ENCODE results near the gene EXOC3. TPM values are rescaled to one million over a fixed set of nuclear protein-coding genes. Genes with fewer than 3 reads are reported as not detected.

EXOC3 gene
- total RNA-seq, 1 donor from 2014 or later, result 43.3 TPM

GRCh38 chr5:478982-479535 is 36.1 kb downstream of the EXOC3 start:
- peaks cover 4% of the 10 kb centered on the region for H3K4me1 Mint-ChIP-seq (ENCODE audit: low read depth)
- H3K4me3 Mint-ChIP-seq (ENCODE audit: unreplicated experiment), result no peak overlapping the region
- TF ChIP-seq CTCF (IDR thresholded peaks at IDR 0.05), result no peak
- no peaks in the 10 kb centered on the region for H3K9me3 Mint-ChIP-seq (ENCODE audit: low read depth)
- H3K27me3 Mint-ChIP-seq (ENCODE audit: low read depth), result no peaks in the 10 kb centered on the region
- no peak for DNase-seq (ENCODE audit: low spot score)
- H3K36me3 Mint-ChIP-seq (ENCODE audit: low read depth), result no peaks in the 10 kb centered on the region
- no peak overlapping the region for H3K27ac Mint-ChIP-seq (ENCODE audit: unreplicated experiment)

DNA sequence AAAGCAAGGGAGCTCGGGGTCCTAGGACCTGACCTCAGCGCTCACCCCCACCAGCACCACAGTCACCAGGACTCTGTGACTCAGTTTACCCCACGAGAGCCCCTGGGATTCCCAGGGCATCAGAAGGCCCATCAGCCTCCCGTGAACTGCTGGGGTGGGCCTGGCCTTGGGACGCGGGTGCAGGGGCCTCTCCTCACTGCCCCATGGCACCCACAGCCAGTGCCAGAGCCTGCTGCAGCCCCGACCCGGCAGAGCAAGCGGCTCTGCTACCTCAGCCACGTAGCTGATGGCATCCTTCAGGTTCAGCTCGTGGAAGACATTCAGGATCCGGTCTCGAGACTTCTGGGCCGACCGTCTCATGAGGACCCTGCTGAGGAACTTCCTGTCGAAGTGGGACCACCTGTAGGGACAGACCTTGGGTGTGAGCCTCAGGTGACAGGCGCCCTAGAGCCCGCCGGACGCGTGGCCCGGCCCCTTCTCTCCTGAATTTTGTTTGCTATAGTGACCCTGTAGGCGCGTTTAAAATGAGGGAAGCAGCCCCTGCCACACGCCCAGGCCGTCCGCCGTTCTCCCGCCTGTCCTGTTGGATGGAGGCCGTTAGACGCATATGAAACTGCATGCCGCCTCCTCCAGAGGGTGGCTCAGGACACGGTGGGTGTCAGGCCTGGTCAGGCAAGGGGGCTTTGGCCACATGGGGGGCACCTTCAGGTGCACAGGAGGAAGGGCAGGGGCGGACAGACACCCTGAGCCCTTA is 36.8 kb downstream of the EXOC3 start:
- DNase-seq (ENCODE audit: low spot score), result no peak
- no peaks in the 10 kb centered on the region for H3K36me3 Mint-ChIP-seq (ENCODE audit: low read depth)
- no peak overlapping the region for H3K27ac Mint-ChIP-seq (ENCODE audit: unreplicated experiment)
- TF ChIP-seq CTCF (IDR thresholded peaks at IDR 0.05), result no peak
- H3K4me3 Mint-ChIP-seq (ENCODE audit: unreplicated experiment), result no peak overlapping the region
- H3K27me3 Mint-ChIP-seq (ENCODE audit: low read depth), result no peaks in the 10 kb centered on the region
- H3K4me1 Mint-ChIP-seq (ENCODE audit: low read depth), result peaks cover 2% of the 10 kb centered on the region
- no peaks in the 10 kb centered on the region for H3K9me3 Mint-ChIP-seq (ENCODE audit: low read depth)

DNA sequence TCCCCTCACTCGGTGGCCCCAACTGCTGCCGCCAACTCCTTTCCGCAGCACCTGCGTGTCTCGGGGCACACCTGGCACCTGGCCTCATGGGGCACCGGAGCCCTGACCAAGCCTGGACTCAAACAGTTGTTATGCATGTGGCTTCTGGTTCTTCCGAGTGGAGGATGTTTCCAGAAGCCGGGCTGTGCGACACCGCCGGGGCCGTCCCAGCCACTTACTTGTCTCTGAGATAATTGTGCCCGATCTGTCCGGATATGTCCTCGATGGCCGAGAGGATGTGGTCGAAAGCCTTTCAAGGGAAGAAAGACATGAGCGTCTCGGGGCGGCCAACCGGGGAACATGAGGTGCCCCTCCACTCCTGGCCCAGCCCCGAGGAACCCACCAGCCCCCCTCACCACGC is 38.4 kb downstream of the EXOC3 start:
- H3K27me3 Mint-ChIP-seq (ENCODE audit: low read depth), result no peaks in the 10 kb centered on the region
- no peak for TF ChIP-seq CTCF (IDR thresholded peaks at IDR 0.05)
- no peaks in the 10 kb centered on the region for H3K4me1 Mint-ChIP-seq (ENCODE audit: low read depth)
- no peak overlapping the region for H3K27ac Mint-ChIP-seq (ENCODE audit: unreplicated experiment)
- DNase-seq (ENCODE audit: low spot score), result no peak
- no peak overlapping the region for H3K4me3 Mint-ChIP-seq (ENCODE audit: unreplicated experiment)
- no peaks in the 10 kb centered on the region for H3K9me3 Mint-ChIP-seq (ENCODE audit: low read depth)
- H3K36me3 Mint-ChIP-seq (ENCODE audit: low read depth), result no peaks in the 10 kb centered on the region

DNA sequence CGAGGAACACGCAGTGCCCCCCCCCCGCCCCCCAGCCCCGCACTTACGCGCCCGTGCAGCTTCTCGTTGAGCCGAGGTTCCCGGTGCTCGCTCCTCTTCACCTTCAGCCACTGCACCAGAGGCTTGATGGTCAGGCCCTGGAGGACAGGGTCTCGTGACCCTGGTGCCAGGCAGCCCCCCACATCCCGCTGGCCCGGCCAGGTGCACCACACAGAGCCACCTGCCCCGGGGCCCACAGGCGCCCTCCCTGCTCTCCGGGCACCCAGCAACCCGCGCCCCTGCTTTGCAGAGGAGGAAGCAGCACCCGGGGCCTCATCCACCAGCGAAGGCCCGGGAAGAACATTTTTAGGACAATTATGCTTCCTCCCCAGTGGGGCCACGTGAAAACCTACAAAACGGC is 39.0 kb downstream of the EXOC3 start:
- TF ChIP-seq CTCF (IDR thresholded peaks at IDR 0.05), result no peak
- Mint-ChIP-seq H3K27ac (ENCODE audit: unreplicated experiment) (no peak overlapping the region), H3K36me3 (ENCODE audit: low read depth) (no peaks in the 10 kb centered on the region), H3K9me3 (ENCODE audit: low read depth) (no peaks in the 10 kb centered on the region), H3K4me3 (ENCODE audit: unreplicated experiment) (no peak overlapping the region), H3K27me3 (ENCODE audit: low read depth) (no peaks in the 10 kb centered on the region), H3K4me1 (ENCODE audit: low read depth) (no peaks in the 10 kb centered on the region)
- DNase-seq (ENCODE audit: low spot score), result no peak

DNA sequence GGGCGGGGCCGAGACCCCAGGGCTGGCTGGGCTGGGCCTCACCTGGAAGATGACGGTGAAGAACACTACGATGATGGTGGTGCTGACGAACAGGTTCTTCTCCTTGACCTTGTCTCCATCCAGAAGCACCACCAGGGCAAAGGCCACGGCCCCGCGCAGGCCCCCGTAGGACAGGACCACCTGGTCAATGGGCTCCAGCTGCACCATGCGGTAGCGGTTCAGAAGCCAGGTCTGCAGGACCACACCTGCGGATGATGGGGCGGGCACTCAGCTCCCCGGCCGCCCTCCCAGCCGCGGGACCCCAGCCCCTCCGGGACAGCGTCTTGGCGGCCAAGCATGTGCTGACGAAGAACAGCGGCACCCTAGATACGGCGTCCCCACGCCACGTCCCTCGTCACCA is 39.5 kb downstream of the EXOC3 start:
- no peaks in the 10 kb centered on the region for H3K27me3 Mint-ChIP-seq (ENCODE audit: low read depth)
- no peak overlapping the region for H3K4me3 Mint-ChIP-seq (ENCODE audit: unreplicated experiment)
- H3K4me1 Mint-ChIP-seq (ENCODE audit: low read depth), result no peaks in the 10 kb centered on the region
- no peaks in the 10 kb centered on the region for H3K36me3 Mint-ChIP-seq (ENCODE audit: low read depth)
- no peak for TF ChIP-seq CTCF (IDR thresholded peaks at IDR 0.05)
- H3K9me3 Mint-ChIP-seq (ENCODE audit: low read depth), result no peaks in the 10 kb centered on the region
- DNase-seq (ENCODE audit: low spot score), result no peak
- H3K27ac Mint-ChIP-seq (ENCODE audit: unreplicated experiment), result no peak overlapping the region
